H9 (cell line): Measurements from ENCODE around the gene TNNT2. TPM values are rescaled to one million over a fixed set of nuclear protein-coding genes. Genes with fewer than 3 reads are reported as not detected.

Experiments
- DNase-seq: peaks from one replicate; pipeline ENCODE4 v3.0.0-alpha.2; 2017
- H2AFZ ChIP-seq: one replicate; pipeline ENCODE4 v1.6.1; 2013; ENCODE audit warnings: mild to moderate bottlenecking, low read length, control low read depth, moderate library complexity
- H2AK5ac ChIP-seq: 2 replicates; pipeline ENCODE4 v1.6.1; 2013; ENCODE audit warnings: low read length, control low read depth, mixed read lengths; ENCODE audit not compliant: insufficient read length
- H2BK120ac ChIP-seq: one replicate; pipeline ENCODE4 v1.6.1; 2013; ENCODE audit warnings: low read depth, mild to moderate bottlenecking, low read length, control low read depth, inconsistent platforms; ENCODE audit not compliant: poor library complexity, severe bottlenecking
- H2BK12ac ChIP-seq: 2 replicates; pipeline ENCODE4 v1.6.1; 2013; ENCODE audit warnings: low read length, control low read depth, mixed read lengths, low read depth; ENCODE audit not compliant: insufficient read length
- H2BK15ac ChIP-seq: 2 replicates; pipeline ENCODE4 v1.6.1; 2013; ENCODE audit warnings: low read depth, low read length, control low read depth
- H2BK20ac ChIP-seq: one replicate; pipeline ENCODE4 v1.6.1; 2013; ENCODE audit warnings: low read depth, mild to moderate bottlenecking, low read length, control low read depth, inconsistent platforms; ENCODE audit not compliant: poor library complexity, severe bottlenecking
- H2BK5ac ChIP-seq: 2 replicates; pipeline ENCODE4 v1.6.1; 2013; ENCODE audit warnings: low read length, control low read depth, mixed read lengths; ENCODE audit not compliant: insufficient read length
- H3K14ac ChIP-seq: 2 replicates; pipeline ENCODE4 v1.6.1; 2013; ENCODE audit warnings: low read length, control low read depth; ENCODE audit not compliant: insufficient read depth
- H3K18ac ChIP-seq: 2 replicates; pipeline ENCODE4 v1.6.1; 2013; ENCODE audit warnings: low read depth, mild to moderate bottlenecking, mixed read lengths, low read length, control low read depth; ENCODE audit not compliant: insufficient read length
- H3K23ac ChIP-seq: 2 replicates; pipeline ENCODE4 v1.6.1; 2013; ENCODE audit warnings: low read length, control low read depth, mixed read lengths, low read depth; ENCODE audit not compliant: insufficient read length
- H3K23me2 ChIP-seq: 2 replicates; pipeline ENCODE4 v1.6.1; 2013; ENCODE audit warnings: low read depth, mild to moderate bottlenecking, mixed read lengths, low read length, control low read depth; ENCODE audit not compliant: insufficient read length, poor library complexity, severe bottlenecking
- H3K27ac ChIP-seq: 2 replicates; pipeline ENCODE4 v1.5.1; 2013; ENCODE audit warnings: low read length, control low read depth, mixed read lengths, low read depth; ENCODE audit not compliant: insufficient read length
- H3K27me3 ChIP-seq: 2 replicates; pipeline ENCODE4 v1.6.1; 2013; ENCODE audit warnings: low read length, control low read depth, inconsistent platforms; ENCODE audit not compliant: insufficient read depth
- H3K4ac ChIP-seq: 2 replicates; pipeline ENCODE4 v1.6.1; 2013; ENCODE audit warnings: low read depth, mild to moderate bottlenecking, control low read depth, inconsistent platforms, low read length, moderate library complexity
- H3K4me1 ChIP-seq: 2 replicates; pipeline ENCODE4 v1.6.1; 2013; ENCODE audit warnings: low read length, control low read depth, inconsistent platforms; ENCODE audit not compliant: insufficient read depth
- H3K4me2 ChIP-seq: 2 replicates; pipeline ENCODE4 v1.6.1; 2013; ENCODE audit warnings: low read length, control low read depth, mixed read lengths; ENCODE audit not compliant: insufficient read length, insufficient read depth
- H3K56ac ChIP-seq: 2 replicates; pipeline ENCODE4 v1.6.1; 2013; ENCODE audit warnings: low read depth, mild to moderate bottlenecking, mixed read lengths, low read length, control low read depth; ENCODE audit not compliant: insufficient read length
- H3K79me1 ChIP-seq: 2 replicates; pipeline ENCODE4 v1.6.1; 2013; ENCODE audit warnings: low read depth, mild to moderate bottlenecking, moderate library complexity, low read length, control low read depth, inconsistent platforms; ENCODE audit not compliant: insufficient read depth, poor library complexity, severe bottlenecking
- H3K79me2 ChIP-seq: 2 replicates; pipeline ENCODE4 v1.6.1; 2013; ENCODE audit warnings: low read length, control low read depth, inconsistent platforms; ENCODE audit not compliant: insufficient read depth
- H3K9ac ChIP-seq: 2 replicates; pipeline ENCODE4 v1.6.1; 2013; ENCODE audit warnings: low read length, control low read depth, mixed read lengths; ENCODE audit not compliant: insufficient read length; ENCODE audit errors: extremely low read depth
- H3K9me3 ChIP-seq: one replicate; pipeline ENCODE4 v1.6.1; 2013; ENCODE audit warnings: low read depth, low read length, inconsistent platforms; ENCODE audit not compliant: control insufficient read depth
- H3T11ph ChIP-seq: one replicate; pipeline ENCODE4 v1.6.1; 2013; ENCODE audit warnings: mild to moderate bottlenecking, low read length, control low read depth, inconsistent platforms
- H4K20me1 ChIP-seq: one replicate; pipeline ENCODE4 v1.6.1; 2013; ENCODE audit not compliant: control insufficient read depth, insufficient read length, insufficient read depth
- H4K5ac ChIP-seq: 2 replicates; pipeline ENCODE4 v1.6.1; 2013; ENCODE audit warnings: low read depth, mild to moderate bottlenecking, mixed read lengths, low read length, control low read depth; ENCODE audit not compliant: insufficient read length
- H4K8ac ChIP-seq: replicated peaks from 2 replicates; pipeline ENCODE4 v1.6.1; 2013; ENCODE audit warnings: low read length, control low read depth, mixed read lengths, low read depth; ENCODE audit not compliant: insufficient read length
- H4K91ac ChIP-seq: 2 replicates; pipeline ENCODE4 v1.6.1; 2013; ENCODE audit warnings: low read depth, mild to moderate bottlenecking, moderate library complexity, mixed read lengths, low read length, control low read depth; ENCODE audit not compliant: insufficient read length
- H3K27ac Mint-ChIP-seq, 3 experiments: 2 replicates in 2 of 3; 3 replicates in 1 of 3; pipeline ENCODE4 v1.8.0; 2020 to 2021; ENCODE audit warnings: mixed read lengths in 3 of 3, mild to moderate bottlenecking in 1 of 3, moderate library complexity in 1 of 3
- H3K27me3 Mint-ChIP-seq: 2 replicates; pipeline ENCODE4 v1.8.0; 2021; ENCODE audit warnings: low read depth, mild to moderate bottlenecking, moderate library complexity, mixed read lengths
- H3K36me3 Mint-ChIP-seq, 3 experiments: 2 replicates in 2 of 3; 3 replicates in 1 of 3; pipeline ENCODE4 v1.8.0; 2020 to 2021; ENCODE audit warnings: low read depth in 3 of 3, mixed read lengths in 3 of 3; ENCODE audit not compliant: insufficient read depth in 1 of 3
- H3K4me1 Mint-ChIP-seq, 2 experiments: 2 replicates each; pipeline ENCODE4 v1.8.0; 2020; ENCODE audit warnings: mixed read lengths in 2 of 2
- H3K4me3 Mint-ChIP-seq, 2 experiments: 2 replicates in 1 of 2; 3 replicates in 1 of 2; pipeline ENCODE4 v1.8.0; 2020 to 2021; ENCODE audit warnings: mild to moderate bottlenecking in 2 of 2, mixed read lengths in 2 of 2, moderate library complexity in 1 of 2
- H3K9me3 Mint-ChIP-seq, 2 experiments: 2 replicates in 1 of 2; 3 replicates in 1 of 2; pipeline ENCODE4 v1.8.0; 2020; ENCODE audit warnings: mild to moderate bottlenecking in 2 of 2, mixed read lengths in 2 of 2, moderate library complexity in 1 of 2
- WGBS: extraction: QIAGEN DNeasy Blood & Tissue Kit; methylation state at CpG from one replicate; pipeline ENCODE4 v1.1.7; 2013; ENCODE audit warnings: missing lambda C conversion rate, low lambda C conversion rate, mixed read lengths; ENCODE audit not compliant: insufficient read length; ENCODE audit errors: extremely low coverage; 5-methylcytosine and 5-hydroxymethylcytosine counted together
- total RNA-seq: library from RNA; stranded (reverse); gene quantifications from 2 replicates; pipeline ENCODE4 v1.2.1, GENCODE V29; 2021
- TF ChIP-seq, protein P1 (sequence below): fragments of 200-600 bp; sonication (generic); conservative IDR thresholded peaks from 3 replicates; pipeline ENCODE4 v1.8.0; 2021; ENCODE audit warnings: antibody characterized with exemption, mild to moderate bottlenecking

The TNNT2 gene
- total RNA-seq, 1 experiment from 2014 or later = 8.6 TPM

DNA sequence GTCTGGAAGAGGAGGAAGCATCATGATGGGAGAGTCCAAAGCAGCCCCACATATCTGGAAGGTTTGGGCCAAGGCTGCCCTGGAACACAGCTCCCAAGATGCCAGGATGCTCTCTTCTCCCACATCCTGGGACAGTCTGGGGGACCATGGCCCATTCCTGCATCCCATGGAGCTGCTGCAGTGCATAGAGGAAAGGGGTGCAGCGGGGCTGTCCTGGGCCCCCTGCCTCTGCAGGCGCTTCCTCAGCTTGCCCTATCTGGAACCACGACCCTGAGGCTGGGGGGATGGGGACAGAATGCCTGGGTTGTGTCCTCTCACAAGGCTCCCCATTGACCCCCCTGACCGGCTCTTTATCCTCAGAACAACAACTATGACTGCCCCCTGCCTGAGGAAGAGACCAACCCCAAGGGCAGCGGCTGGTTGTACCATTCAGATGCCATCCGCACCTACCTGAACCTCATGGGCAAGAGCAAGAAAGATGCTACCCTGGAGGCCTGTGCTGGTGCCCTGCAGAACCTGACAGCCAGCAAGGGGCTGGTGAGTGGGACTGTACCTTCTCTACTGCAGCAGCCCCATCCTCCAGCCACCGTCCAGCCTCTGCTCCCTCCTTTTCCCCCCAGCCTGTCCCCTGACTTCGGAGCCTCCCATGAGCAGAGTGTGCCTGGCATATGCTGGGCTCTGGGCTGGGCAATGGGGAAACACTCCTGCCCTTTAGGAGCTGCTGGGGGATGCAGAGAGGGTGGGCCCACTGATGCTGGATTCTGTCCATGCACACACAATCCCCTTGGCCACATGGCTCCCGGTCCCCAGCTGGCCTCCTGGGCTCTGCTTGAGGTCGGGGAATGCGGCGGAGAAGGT lies 54.6 kb downstream of the TNNT2 start:
- no peak overlapping the region for H2BK20ac ChIP-seq
- no peak overlapping the region for H2AFZ ChIP-seq
- H3K23ac ChIP-seq = no peak overlapping the region
- H3K27ac ChIP-seq = no peak overlapping the region
- Mint-ChIP-seq H3K4me1 (0 out of 4 replicates have a peak, but pooled peaks cover 0 to 2% of the 10 kb centered on the region in 2 experiments), H3K4me3 (no peak overlapping the region), H3K36me3 (no peaks in the 10 kb centered on the region; a peak in 1 of 7 replicates), H3K27me3 (peaks cover 14% of the 10 kb centered on the region), H3K9me3 (no peaks in the 10 kb centered on the region), H3K27ac (peak overlapping the region in 1 of 3 experiments; percentile 90; a peak in 2 of 7 replicates)
- H2BK120ac ChIP-seq = no peak overlapping the region
- H4K91ac ChIP-seq = no peak overlapping the region
- no peak overlapping the region for H3K9ac ChIP-seq
- no peaks in the 10 kb centered on the region for H3K23me2 ChIP-seq
- no peak overlapping the region for H2AK5ac ChIP-seq
- H3K9me3 ChIP-seq = no peaks in the 10 kb centered on the region
- TF ChIP-seq, protein P1, sequence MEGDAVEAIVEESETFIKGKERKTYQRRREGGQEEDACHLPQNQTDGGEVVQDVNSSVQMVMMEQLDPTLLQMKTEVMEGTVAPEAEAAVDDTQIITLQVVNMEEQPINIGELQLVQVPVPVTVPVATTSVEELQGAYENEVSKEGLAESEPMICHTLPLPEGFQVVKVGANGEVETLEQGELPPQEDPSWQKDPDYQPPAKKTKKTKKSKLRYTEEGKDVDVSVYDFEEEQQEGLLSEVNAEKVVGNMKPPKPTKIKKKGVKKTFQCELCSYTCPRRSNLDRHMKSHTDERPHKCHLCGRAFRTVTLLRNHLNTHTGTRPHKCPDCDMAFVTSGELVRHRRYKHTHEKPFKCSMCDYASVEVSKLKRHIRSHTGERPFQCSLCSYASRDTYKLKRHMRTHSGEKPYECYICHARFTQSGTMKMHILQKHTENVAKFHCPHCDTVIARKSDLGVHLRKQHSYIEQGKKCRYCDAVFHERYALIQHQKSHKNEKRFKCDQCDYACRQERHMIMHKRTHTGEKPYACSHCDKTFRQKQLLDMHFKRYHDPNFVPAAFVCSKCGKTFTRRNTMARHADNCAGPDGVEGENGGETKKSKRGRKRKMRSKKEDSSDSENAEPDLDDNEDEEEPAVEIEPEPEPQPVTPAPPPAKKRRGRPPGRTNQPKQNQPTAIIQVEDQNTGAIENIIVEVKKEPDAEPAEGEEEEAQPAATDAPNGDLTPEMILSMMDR = no peak
- H3K4me1 ChIP-seq = no peaks in the 10 kb centered on the region
- no peak overlapping the region for H3K18ac ChIP-seq
- no peak overlapping the region for H3K56ac ChIP-seq
- no peak overlapping the region for H3K4me2 ChIP-seq
- H3K14ac ChIP-seq = no peak overlapping the region
- no peaks in the 10 kb centered on the region for H3K27me3 ChIP-seq
- H3K79me2 ChIP-seq = no peaks in the 10 kb centered on the region
- no peak overlapping the region for H4K5ac ChIP-seq
- DNase-seq = no peak
- no CpG with 5 or more reads among the region's 12 CpGs for WGBS
- no peak overlapping the region for H2BK15ac ChIP-seq
- H3T11ph ChIP-seq = no peak overlapping the region
- no peaks in the 10 kb centered on the region for H4K20me1 ChIP-seq
- no peaks in the 10 kb centered on the region for H3K79me1 ChIP-seq
- no peak overlapping the region for H3K4ac ChIP-seq
- no peak overlapping the region for H2BK5ac ChIP-seq
- no peak overlapping the region for H2BK12ac ChIP-seq
- no peak overlapping the region for H4K8ac ChIP-seq
